A172 (cell line): ENCODE results near the gene BLNK. TPM values are rescaled to one million over a fixed set of nuclear protein-coding genes. Genes with fewer than 3 reads are reported as not detected.
"Not testable (repeated sequence)": the region's sequence is repeated elsewhere in the genome, so short reads cannot be mapped to it uniquely, and the experiment has no call there.

Source experiments
- DNase-seq: peaks from one replicate; pipeline ENCODE4 v3.0.0-alpha.2; 2015; ENCODE audit warnings: low spot score
- total RNA-seq: library from RNA; depleted of rRNA; stranded (reverse); fragments of >200 nt; shearing (Covaris generic); gene quantifications from 2 replicates; pipeline ENCODE4 v1.2.3, GENCODE V29; 2014; rRNA removed

BLNK gene
- not detected in 2 replicates for total RNA-seq

DNA sequence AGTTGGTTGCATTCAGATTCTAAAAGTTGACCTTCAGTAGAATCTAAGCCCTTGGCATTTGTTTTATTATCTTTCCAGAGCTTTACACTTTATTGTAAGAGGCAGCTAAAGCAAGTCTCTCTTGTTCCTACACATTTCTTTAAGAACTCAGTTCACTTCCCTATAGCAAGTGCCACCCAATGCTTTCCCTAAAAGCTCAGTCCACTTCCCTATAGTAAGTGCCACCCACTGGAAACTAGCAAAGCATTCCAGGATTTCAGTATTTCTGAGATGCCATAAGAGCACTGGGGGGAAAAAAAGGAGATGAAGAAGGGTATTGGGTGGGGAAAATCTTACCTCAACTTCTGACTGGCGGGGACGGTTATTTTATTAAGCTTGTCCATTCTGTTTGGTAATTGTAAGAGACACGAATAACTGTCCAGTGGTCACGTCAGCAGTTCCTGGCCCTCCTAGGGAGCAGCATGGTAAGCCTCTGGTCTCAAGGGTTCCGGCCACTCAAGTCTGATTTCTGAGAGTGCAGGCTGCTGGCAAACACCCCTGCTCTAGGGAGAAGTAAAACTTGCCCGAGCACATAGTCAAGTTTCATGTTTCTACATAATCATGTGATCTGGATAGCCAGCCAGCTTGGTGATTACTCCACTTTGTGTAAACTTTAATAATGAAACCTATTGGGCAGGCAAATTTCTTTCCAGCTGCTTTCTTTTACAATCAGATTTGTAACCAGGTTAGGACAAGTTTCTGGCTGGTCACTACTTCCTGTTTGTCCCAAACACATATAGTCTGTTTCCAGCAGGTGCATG lies at the start of gene BLNK:
TSS of gene BLNK (minus strand) at position 554 of the 800 bp plus-strand sequence. CDS start at position 383, 171 bp downstream.
- no peak for DNase-seq

DNA sequence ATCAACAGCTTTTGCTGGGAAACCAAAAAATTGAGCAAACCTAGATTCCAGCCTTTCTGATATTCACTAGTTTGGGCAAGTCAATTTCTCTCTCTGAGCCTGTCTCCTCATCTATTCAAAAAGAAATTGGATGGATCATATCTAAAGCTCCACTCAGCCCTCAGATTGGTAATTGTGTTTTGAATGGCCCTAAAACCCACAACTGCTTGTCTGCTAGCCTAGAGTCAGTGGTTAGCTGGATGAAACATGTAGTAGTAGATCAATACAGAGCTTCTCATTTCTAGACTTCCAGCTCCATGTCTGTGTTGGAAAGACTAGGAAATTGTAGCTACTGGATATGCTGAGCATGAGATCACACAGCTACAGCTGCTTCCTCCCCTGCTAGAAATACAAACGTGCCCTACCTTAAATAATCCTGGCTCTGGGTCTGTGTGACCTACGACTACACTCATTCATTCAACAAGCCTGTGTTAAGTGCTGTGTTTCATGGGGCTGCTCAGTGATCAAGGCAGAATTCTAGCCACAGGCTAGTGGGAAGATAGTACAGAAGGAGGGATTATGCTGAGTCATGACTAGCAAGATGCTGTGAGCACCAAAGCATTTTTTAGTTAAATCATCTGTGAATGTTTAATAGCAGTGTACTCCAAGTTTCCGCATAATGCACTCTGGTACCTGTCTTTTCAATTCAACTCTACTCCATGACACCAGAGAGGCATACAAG lies 48.5 kb upstream of the BLNK start:
- peak; percentile 14 for DNase-seq

DNA sequence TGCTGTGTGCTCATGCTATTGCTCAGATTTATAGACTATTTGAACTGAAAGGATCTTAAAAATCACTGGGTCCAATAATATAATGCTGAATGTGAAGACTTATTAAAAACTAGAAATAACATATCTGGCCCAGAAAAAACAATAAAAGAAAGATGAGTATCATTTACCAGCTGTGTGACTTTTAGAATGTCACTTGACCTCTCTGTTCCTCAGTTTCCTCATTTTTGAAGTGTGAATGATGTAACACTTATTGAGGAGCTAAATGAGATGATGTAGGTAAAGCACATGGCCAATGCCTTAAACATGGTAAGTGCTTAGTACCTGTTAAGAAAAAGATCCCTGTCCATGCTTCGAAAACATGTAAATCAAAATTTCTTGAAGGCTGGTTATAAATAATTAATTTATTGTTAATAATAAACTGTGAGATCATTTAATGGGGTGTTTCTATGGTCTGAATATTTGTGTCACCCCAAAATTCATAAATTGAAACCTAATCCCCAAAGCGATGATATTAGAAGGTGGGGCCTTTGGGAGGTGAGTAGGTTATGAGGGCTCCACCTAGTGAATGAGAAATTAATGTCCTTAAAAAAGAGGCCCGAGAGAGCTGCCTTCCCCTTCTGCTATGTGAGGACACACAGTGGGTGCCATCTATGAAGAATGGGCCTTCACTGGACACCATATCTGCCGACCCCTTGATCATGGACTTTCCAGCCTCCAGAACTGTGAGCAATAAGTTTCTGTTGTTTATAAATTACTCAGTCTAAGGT lies 45.9 kb upstream of the BLNK start:
- no peak for DNase-seq

DNA sequence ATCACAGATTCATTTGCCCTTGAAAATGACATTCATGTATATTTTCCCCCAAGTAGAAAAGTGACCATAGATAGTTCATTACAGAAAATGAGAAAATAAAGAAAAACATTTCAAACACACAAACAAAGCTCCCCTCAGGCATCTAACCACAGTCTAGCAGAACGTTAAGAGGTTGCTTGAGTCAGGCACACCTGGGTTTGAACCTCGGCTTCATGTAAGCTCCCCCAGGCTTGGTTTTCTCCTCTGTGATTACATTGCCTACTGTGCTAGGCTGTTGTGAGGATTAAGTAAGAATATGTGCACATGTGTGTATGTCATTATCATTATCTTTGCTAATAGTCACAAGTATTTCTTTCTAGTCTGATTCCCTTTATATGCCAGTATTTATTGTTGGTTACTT lies 42.0 kb upstream of the BLNK start:
- DNase-seq, result no peak

DNA sequence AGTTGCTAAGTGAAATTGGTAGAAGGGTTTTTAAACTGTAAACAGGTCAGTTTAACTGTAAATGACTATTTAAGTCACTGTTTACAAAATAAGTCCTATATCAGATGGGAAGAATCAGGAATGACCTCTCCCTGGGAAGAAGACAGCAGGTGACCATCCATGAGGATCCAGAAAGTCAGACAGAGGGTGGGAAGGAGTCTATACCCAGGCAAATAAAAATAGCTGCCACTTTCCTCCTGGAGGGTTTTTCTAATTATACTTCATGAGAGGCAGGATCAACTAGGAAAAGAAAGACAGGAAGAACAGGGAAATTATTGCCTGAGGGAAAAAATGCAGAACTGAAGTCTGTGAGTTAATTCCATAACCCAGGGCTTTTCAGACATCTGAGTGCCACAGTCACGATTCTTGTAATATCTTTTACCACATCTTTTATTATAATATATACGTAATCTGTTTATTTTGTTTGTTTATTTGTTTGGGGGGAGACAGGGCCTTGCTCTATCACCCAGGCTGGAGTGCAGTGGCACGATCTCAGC lies 39.9 kb upstream of the BLNK start:
- no peak for DNase-seq

DNA sequence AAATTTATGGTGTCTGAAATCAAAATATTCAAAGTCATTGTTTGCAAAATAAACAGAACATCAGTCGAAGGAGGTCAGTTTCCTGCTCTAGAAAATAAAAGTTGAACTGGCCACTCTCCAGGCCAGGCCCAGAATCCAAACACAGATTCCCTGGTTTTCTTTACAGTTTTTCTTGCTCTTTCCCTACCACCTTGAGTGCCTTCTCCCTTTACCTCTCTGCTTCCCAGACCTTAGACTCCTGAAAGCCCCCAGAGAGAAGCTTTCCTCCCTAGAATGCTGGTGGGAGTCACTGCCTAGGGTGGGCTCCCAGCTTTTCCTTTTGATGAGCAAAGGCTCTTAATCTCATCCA lies 38.9 kb upstream of the BLNK start:
- no peak for DNase-seq

DNA sequence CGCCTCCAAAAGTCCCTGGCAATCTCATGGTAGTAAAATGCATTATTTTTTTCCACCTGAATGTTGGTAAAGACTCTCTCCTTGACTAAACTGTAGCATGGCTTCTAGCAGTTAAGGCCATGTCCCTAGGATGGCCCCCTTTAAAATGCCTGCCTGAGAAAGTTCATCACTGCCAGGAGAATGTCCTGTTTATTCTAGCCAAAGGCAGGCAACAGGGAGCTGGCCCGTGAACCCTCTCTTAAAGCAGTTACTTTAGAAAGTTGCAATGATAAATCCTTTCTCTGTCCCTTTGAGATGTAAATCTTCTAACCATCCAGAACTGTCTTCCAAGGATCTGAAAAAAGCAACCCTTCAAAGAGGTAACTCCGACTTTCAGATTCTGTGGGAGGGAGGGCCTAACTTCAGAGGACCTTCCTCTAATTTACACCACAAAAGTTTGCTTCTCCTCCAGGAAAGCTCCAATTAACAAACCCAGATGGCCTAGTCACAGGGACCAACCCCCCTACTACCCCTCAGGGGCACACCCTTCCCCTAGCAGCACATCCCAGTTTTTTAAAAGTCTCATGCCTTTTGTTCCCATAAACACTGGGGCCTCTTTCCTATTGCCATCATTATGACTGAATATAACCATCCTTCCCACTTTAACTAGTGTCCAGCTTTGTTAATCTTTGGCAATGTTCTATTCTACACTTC lies 38.4 kb upstream of the BLNK start:
- no peak for DNase-seq

DNA sequence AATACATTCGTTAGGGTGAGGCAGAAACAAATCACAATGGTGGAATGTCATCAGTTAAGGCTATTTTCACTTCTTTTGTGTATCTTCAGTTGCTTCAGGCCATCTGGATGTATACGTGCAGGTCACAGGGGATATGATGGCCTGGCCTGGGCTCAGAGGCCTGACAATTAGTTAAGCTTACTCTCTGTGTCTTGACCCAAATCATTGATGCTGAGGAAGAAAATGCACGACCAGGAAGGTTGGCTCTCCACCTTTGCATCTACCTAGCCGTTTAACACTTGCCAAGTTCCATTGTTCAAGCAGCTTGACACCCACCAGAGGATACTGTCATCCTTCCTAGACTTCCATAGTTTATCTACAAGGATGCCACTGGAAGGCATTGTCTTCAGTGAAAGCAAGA lies 37.5 kb upstream of the BLNK start:
- not testable (repeated sequence) for DNase-seq

DNA sequence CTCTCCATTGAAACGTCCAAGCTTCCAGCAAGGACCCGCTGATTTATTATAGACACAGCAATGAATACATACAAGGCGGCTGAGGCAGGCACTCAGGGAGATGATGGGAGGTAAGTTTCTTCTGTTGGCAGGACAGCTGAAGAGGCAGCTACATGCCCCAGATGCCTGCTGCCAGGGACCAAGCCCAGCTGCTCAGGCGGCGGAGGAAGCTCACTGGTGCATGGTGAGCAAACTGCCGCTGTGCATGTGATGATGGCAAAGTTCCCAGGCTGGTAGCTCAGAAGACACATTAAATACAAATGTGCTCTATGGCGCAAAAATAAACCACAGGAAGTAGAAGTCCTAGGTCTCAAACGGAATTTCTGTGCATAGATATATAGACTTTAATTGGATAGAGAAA lies 35.1 kb upstream of the BLNK start:
- DNase-seq, result no peak

DNA sequence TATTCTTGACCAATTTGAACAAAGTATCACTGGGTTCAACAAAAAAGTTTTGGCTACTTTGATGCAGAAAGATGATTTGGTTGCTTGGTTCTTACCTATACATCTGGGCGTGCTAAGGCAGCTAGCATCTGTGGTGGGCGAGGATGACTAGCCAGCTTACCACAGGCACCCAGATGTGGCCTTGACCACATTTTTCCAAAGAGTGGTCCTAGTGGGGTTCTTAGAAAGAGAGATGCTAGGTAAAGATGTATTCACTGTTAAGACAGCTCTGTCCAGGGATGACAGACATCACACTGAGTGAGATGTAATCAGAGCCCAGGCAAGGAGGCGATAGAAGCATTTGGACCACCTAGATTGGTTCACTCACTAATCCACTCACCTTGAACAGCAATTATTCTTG lies 33.6 kb upstream of the BLNK start:
- DNase-seq, result no peak

DNA sequence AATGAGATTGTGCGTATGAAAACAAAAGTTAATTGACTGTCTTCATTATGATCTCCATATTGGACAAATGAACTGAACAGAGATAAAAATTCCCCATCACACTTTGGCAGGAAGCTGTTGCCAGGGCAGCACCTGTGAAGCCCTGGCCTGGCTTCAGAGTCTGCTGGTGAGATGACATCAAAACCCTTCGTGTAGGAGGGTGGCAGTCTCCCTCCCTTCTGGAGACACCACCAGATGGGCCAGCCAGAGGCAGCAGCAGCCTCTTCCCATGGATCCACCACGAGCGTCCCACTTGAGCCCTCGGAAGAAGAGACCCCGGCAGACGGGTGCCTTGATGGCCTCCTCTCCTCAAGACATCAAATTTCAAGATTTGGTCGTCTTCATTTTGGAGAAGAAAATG lies 32.9 kb upstream of the BLNK start, which contains the start of gene DNTT:
TSS of gene DNTT (plus strand) at position 205 of the 400 bp plus-strand sequence. CDS start at position 269, 64 bp downstream.
- no peak for DNase-seq

DNA sequence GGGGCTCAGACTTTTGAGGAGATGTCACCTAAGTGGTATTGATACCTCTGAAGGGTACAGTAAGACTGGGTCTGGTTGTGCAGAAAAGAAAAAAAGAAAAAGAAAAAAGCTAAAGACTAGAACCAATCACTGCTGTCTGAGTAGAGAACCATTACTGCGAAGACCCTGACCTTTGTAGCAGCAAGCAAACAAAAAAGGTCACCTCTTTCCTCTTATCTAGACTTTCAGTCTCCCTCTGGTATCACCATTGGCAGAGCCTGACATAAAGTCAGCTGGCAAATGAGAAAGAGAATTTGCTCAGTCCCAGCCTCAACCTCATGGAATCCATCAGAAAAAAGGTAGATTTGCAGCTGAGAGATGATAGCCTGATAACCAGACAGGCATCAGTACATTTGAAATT lies 30.2 kb upstream of the BLNK start:
- DNase-seq, result no peak

DNA sequence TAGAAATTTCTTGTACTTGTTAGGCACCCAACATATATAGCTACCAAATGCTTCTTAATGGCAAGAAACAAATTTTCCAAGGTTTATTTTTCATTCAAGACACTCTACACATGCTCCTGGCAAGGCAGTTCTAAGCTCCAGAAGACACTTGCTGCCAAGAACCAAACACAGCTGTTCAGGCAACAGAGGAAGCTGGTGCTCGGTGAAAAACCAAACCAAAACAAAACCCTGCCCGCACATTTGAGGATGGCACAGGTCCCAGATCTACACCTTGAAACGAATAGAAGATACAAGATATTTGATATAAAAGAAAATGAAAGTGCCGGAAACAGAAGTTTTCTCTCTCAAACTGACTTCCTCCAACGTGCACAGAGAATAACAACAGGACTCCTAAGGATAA lies 28.0 kb upstream of the BLNK start:
- DNase-seq, result no peak

DNA sequence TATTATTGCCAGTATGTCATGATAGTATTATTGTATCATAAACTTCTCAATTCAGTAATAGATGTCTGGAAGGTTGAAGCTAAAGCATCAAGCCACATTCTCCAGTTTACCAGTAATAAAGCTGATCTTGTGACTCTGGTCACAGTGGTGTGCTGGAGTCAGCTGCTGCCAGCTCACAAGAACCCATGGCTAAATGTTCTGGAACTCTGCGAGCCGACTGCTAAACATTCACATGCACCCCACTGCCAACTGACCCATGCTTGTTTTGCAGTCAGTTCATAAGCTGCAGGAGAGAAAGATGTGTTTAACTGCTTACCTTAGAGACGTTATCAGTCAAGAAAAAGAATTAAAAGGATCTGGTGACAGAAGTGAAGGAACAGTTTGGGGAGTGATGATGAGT lies 27.0 kb upstream of the BLNK start:
- DNase-seq, result no peak

DNA sequence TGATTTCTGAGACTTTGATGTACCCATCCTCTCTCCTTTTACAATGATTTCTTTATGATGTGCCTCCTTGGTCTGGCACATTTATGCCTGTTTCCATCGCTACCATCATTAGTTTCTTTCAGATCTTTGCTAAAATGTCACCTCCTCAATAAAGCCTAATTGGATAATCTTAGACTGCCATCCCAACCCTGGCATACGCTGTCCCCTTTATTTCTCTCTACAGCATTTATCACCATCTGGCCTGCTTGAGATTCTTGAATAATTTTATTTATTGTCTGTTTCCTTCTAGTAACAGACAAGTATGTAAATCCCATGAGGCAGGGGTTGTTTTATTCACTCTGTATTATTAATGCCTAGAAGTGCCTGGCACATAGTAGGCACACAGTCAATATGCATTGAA lies 26.1 kb upstream of the BLNK start:
- no peak for DNase-seq

DNA sequence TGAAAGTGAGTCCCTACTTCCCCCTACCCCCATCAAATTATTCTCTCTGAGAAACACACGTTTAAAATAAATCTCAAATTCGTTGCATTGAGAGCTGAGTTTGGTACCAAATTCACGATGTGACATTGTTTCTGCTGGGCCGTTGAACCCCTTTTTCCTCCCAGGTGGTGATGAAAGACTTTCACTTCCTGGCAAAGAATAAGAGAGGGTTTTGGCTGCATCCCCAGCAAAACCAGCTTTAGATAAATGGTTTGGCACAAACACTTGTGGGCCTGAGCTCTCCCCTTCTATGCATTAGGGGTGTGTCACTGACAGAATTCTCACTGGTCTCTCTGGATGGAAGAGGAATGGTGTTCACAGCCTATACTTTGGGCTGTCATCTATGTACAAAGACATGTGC lies 24.1 kb upstream of the BLNK start:
- DNase-seq, result no peak

DNA sequence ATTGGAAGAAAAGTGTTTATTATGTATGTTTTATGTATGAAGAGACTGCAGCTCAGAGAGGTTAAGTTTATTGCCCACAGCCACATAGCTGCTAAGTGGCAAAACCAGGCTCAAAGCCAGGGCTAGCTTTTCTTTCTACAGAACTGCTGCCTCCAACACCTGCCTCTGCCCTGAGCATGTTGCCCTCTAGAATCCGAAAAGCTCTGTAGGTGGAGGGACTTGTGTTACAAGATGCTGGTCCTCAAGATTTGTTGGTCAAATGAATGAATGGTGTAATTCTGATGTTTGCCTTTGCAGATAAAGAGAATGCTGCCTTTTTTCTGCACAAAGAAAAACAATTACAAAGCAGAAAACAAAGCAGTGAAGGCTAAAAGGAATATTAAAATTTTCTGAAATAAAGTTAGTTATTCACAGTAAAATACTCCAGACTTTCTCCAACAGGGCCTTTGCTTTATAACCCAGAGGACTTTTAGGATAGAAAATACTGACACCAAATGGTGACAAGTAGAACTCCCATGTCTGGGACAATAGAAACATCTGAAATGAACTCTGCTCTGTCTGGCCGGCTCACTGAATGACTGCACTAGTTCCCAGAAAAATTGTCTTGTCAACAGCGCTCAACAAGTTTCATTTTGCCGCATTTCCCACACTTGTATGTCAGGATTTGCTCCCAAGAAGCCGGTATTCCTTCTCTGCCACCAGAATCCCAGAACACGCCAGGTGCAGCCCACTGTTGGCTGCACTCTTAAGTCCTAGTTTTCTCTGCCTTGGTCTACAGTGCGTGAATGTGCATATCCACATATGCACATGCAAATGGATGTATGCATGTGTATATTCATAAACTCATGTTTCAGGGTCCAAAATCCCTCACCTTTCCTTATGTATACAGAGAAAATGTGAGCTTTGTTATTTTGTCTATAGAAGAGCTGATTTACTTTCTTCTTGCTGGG lies 21.9 kb upstream of the BLNK start:
- peak; percentile 49 for DNase-seq

DNA sequence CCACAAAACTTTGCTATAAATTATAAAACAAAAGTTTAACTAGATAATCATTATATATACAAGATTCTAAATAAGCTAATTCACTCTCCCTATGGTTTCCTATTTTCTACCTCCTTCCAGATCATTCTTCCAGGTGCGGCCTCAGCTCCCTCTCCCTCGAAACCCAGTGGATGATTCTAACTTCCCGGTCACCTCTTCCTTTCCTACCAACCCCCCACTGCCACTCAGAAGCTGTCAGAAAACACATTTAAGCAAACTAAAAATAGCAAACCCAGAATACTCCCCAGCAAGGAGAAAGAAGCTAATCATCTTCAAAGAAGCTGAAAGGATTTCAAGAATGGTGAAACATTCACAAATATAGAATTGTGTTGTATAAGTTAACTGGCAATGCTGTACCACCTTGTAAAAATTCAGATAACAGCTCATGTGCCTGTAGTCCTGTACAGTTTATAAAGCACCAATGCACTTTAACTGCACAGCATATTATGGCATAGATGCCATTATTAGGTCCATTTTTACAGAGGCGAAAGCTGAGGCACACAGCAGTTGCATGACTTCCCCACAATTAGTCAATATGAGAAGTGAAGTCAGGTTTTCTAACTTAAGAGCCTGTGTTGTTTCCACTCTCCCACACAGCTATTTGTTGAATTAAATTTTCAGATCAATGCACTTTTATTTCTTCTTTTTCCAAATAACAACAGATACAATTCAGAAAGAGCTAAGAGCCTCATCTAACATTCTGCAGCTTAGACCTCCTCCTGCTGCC lies 19.2 kb upstream of the BLNK start:
- no peak for DNase-seq

DNA sequence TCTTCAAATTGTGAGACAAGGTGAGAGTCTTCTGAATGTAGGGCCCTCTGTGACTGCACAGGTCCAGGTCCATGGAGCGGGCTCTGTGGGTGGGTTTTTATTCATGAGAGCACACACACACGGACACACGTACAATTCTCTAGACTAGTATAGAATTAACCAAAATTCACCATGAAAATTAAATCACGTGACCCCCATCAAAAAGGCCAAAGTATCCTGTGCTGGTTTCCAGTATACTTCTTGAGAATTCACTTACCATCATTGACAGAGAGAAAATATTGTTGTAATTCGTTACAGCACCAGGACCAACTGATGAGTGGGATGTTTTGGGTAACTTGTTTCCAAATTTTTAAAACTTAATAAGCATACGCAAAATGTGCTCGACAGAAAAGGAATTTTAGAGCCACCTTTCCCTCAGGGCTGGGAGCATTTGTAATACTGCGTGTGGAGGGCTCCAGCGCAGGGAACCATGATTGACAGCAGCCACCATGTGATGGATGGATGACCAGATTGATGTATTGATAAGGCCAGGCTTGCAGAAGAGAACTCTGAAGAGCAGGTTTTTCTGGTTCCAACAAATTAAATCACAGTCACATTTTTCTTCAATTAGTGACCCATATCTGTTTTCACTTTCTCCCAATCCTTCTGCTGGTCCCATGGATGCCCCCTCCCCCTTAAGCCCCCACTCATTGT lies 18.0 kb upstream of the BLNK start:
- DNase-seq, result no peak
